ENCODE data around the gene GRPEL2. TPM values are rescaled to one million over a fixed set of nuclear protein-coding genes. Genes with fewer than 3 reads are reported as not detected.

Gene GRPEL2
- total RNA-seq, 1 donor from 2014 or later, result 51.1 TPM

DNA sequence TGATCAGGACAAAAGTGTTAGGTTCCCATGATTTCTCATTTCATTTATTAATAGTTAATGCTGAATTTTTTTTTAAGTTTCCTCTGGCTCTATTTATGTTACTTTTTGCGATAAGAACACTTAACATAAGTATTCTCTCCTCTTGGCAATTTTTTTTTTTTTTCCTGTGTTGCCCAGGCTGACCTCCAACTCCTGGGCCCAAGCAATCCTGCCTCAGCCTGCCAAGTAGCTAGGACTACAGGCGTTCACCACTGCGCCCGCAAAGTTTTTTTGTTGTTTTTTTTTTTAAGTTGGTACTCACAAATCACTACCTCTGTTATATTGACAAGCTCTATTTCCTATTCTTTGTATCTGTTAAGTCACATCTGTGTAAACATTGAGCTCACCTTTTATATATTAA, 6.9 kb downstream of the GRPEL2 start:
- no peak for DNase-seq (ENCODE audit: low spot score)
- H3K27ac Mint-ChIP-seq (ENCODE audit: unreplicated experiment), result no peak overlapping the region
- H3K9me3 Mint-ChIP-seq (ENCODE audit: unreplicated experiment), result no peaks in the 10 kb centered on the region
- no peak overlapping the region for H3K4me3 Mint-ChIP-seq (ENCODE audit: unreplicated experiment)
- peaks cover 45% of the 10 kb centered on the region for H3K36me3 Mint-ChIP-seq (ENCODE audit: low read depth, unreplicated experiment)
- H3K27me3 Mint-ChIP-seq (ENCODE audit: unreplicated experiment), result peaks cover 5% of the 10 kb centered on the region
- peaks cover 21% of the 10 kb centered on the region for H3K4me1 Mint-ChIP-seq (ENCODE audit: unreplicated experiment)
- TF ChIP-seq CTCF (IDR thresholded peaks at IDR 0.05; ENCODE audit: unreplicated experiment), result no peak

GRCh38 chr5:149353911-149354310, 8.6 kb downstream of the GRPEL2 start:
- TF ChIP-seq CTCF (IDR thresholded peaks at IDR 0.05; ENCODE audit: unreplicated experiment), result no peak
- H3K9me3 Mint-ChIP-seq (ENCODE audit: unreplicated experiment), result no peaks in the 10 kb centered on the region
- H3K27me3 Mint-ChIP-seq (ENCODE audit: unreplicated experiment), result peaks cover 5% of the 10 kb centered on the region
- DNase-seq (ENCODE audit: low spot score), result no peak
- H3K36me3 Mint-ChIP-seq (ENCODE audit: low read depth, unreplicated experiment), result peaks cover 38% of the 10 kb centered on the region
- H3K4me1 Mint-ChIP-seq (ENCODE audit: unreplicated experiment), result peaks cover 14% of the 10 kb centered on the region
- no peak overlapping the region for H3K27ac Mint-ChIP-seq (ENCODE audit: unreplicated experiment)
- H3K4me3 Mint-ChIP-seq (ENCODE audit: unreplicated experiment), result no peak overlapping the region

DNA sequence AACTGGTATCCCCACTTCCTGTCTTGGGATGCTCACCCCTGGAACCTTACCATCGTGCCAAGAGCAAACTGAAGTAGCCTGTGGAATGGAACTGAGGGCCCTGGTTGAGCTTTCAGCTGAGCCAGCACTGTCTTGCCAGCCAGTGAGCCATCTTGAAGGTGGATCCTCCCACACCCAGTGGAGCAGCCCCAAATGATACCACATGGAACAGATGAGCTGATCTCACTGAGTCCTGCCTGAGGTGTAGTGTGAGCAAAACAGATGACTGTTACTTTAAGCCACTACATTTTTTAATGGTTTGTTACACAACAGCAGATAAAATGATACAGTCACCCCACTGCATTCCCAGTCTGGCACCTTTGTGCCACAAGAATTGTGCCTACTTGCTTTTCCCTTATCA, 10.4 kb downstream of the GRPEL2 start:
- H3K4me3 Mint-ChIP-seq (ENCODE audit: unreplicated experiment), result no peak overlapping the region
- no peak overlapping the region for H3K27ac Mint-ChIP-seq (ENCODE audit: unreplicated experiment)
- no peaks in the 10 kb centered on the region for H3K9me3 Mint-ChIP-seq (ENCODE audit: unreplicated experiment)
- H3K27me3 Mint-ChIP-seq (ENCODE audit: unreplicated experiment), result peaks cover 3% of the 10 kb centered on the region
- no peak for TF ChIP-seq CTCF (IDR thresholded peaks at IDR 0.05; ENCODE audit: unreplicated experiment)
- H3K4me1 Mint-ChIP-seq (ENCODE audit: unreplicated experiment), result peaks cover 12% of the 10 kb centered on the region
- no peak for DNase-seq (ENCODE audit: low spot score)
- peaks cover 26% of the 10 kb centered on the region for H3K36me3 Mint-ChIP-seq (ENCODE audit: low read depth, unreplicated experiment)

- H3K27ac Mint-ChIP-seq (ENCODE audit: unreplicated experiment), result no peak overlapping the region
- peaks cover 22% of the 10 kb centered on the region for H3K36me3 Mint-ChIP-seq (ENCODE audit: low read depth, unreplicated experiment)
- H3K4me1 Mint-ChIP-seq (ENCODE audit: unreplicated experiment), result peaks cover 15% of the 10 kb centered on the region
- H3K4me3 Mint-ChIP-seq (ENCODE audit: unreplicated experiment), result no peak overlapping the region
- no peak for DNase-seq (ENCODE audit: low spot score)
- H3K27me3 Mint-ChIP-seq (ENCODE audit: unreplicated experiment), result peaks cover 3% of the 10 kb centered on the region
- TF ChIP-seq CTCF (IDR thresholded peaks at IDR 0.05; ENCODE audit: unreplicated experiment), result no peak
- no peaks in the 10 kb centered on the region for H3K9me3 Mint-ChIP-seq (ENCODE audit: unreplicated experiment)
These were observed 11.1 kb downstream of the GRPEL2 start for GRCh38 chr5:149356391-149356790.

DNA sequence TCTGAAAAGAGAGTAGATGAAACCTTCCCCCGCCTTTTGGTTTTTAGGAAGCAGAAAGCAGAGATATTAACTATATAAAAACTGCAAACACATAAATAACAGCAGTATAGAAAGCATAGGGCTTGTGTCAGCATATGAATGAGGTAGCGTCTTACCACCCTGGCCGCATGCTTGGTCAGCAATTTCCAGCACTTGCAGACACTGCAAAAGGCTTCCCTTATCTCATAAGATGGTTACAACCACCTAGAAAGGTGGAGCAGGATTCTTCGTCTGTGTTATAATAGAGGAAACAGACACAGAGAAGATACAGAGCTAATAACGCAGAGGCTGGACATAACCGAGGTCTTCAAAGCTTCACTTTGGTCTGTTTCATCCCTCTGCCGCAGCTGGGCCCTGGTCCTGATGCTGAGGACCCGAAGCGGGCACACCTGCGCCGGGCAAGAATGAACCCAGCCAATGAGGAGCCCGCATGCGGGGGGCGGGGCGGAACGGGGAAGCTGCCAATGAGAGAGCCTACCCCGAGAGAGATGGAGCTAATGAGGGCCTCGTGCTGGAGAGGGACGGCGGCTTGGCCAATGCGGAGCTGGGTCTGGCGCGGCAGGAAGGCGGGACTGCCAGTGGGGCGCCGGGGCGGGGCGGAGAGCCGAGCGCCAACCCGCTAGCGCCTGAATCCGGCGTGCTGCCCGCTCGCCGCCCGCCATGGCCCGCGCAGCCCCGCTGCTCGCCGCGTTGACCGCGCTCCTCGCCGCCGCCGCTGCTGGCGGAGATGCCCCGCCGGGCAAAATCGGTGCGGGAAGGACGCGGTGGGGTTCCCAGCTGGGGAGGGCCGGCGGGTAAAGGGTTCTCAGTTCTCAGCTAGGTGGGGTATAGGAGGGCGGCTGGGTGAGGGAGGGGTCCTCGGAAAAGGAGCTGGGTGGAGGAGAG, 12.3 kb downstream of the GRPEL2 start, which contains the start of gene PCYOX1L:
TSS of gene PCYOX1L (plus strand) at position 677 of the 924 bp plus-strand sequence. CDS start at position 700, 23 bp downstream.
- peak; percentile 91 for DNase-seq (ENCODE audit: low spot score)
- peaks cover 15% of the 10 kb centered on the region for H3K4me1 Mint-ChIP-seq (ENCODE audit: unreplicated experiment)
- H3K36me3 Mint-ChIP-seq (ENCODE audit: low read depth, unreplicated experiment), result peaks cover 13% of the 10 kb centered on the region
- H3K9me3 Mint-ChIP-seq (ENCODE audit: unreplicated experiment), result no peaks in the 10 kb centered on the region
- peaks cover 5% of the 10 kb centered on the region for H3K27me3 Mint-ChIP-seq (ENCODE audit: unreplicated experiment)
- peak within 1 kb of the TSS; percentile 48 for H3K27ac Mint-ChIP-seq (ENCODE audit: unreplicated experiment)
- no peak for TF ChIP-seq CTCF (IDR thresholded peaks at IDR 0.05; ENCODE audit: unreplicated experiment)
- H3K4me3 Mint-ChIP-seq (ENCODE audit: unreplicated experiment), result peak within 1 kb of the TSS; percentile 95

Measured in endothelial cell (in vitro differentiated cells).